Measurements from ENCODE around the gene COL27A1. TPM values are rescaled to one million over a fixed set of nuclear protein-coding genes. Genes with fewer than 3 reads are reported as not detected.

COL27A1 gene
- total RNA-seq, 1 donor from 2014 or later: 4.3 TPM

DNA sequence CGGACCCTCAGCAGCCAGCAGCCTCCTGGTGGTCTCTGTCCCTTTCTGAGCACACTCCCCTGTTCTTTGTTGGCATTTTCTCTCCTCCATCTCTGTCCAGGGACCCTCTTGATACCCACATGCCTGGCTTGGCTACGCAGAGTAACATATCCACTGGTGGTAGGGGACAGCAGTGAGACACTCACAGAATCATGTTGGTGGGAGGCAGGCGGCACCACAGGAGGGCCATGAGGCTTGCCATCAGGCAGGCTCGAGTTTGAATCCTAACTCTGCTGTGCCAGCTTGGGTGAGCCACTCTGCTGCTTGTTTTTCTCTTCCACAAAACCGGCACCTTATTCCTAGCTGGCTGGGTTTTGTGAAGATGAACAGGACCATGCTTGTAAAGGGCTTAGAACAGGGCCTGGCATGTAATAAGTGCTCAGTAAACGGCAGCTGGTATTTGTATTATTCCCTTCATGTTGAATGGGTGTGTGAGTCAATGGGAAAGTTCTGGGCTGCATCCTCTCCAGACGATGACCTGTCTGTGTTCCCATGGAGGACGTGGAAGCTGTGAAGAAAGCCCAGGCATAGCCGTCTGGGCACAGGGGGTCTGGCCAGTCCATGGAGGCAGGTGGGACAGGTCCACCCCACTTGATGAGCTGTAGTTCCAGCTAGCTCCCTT lies 2.3 kb downstream of the COL27A1 start:
- H4K20me1 ChIP-seq (ENCODE audit: low read depth): peaks cover 36% of the 10 kb centered on the region
- peaks cover 32% of the 10 kb centered on the region for H3K27me3 ChIP-seq
- H3K27ac Mint-ChIP-seq: peak overlapping the region; percentile 82
- peaks cover 40% of the 10 kb centered on the region for H3K4me1 ChIP-seq
- H3K9me3 ChIP-seq (ENCODE audit: low read depth): no peaks in the 10 kb centered on the region
- H3K36me3 ChIP-seq: no peaks in the 10 kb centered on the region
- peaks cover 30% of the 10 kb centered on the region for H3F3A ChIP-seq (ENCODE audit: low read depth)
- H3K27ac ChIP-seq: no peak overlapping the region
- peaks cover 4% of the 10 kb centered on the region for H3K36me3 Mint-ChIP-seq
- peaks cover 58% of the 10 kb centered on the region for H3K4me1 Mint-ChIP-seq
- peak overlapping the region; percentile 98 for H3K4me3 Mint-ChIP-seq
- H3K79me2 ChIP-seq (ENCODE audit: low read depth): peaks cover 7% of the 10 kb centered on the region
- H3K27me3 Mint-ChIP-seq (ENCODE audit: insufficient read depth, low read depth): peaks cover 26% of the 10 kb centered on the region
- no peak overlapping the region for H3K4me2 ChIP-seq
- H2AFZ ChIP-seq (replicated peaks): no peak overlapping the region
- no peak overlapping the region for H3K4me3 ChIP-seq
- no peak overlapping the region for H3K9ac ChIP-seq
- TF ChIP-seq EZH2 (IDR thresholded peaks at IDR 0.05) (no peak), EZH2phosphoT487 (IDR thresholded peaks at IDR 0.05) (no peak), CTCF (IDR thresholded peaks at IDR 0.05) (no peak)
- no peak for DNase-seq (ENCODE audit: low spot score)
- H3K9me3 Mint-ChIP-seq: no peaks in the 10 kb centered on the region

GRCh38 chr9:114158482-114159130 lies 3.3 kb downstream of the COL27A1 start:
- H3F3A ChIP-seq (ENCODE audit: low read depth): peaks cover 30% of the 10 kb centered on the region
- no peak overlapping the region for H3K9ac ChIP-seq
- DNase-seq (ENCODE audit: low spot score): peak; percentile 28
- peaks cover 36% of the 10 kb centered on the region for H4K20me1 ChIP-seq (ENCODE audit: low read depth)
- no peaks in the 10 kb centered on the region for H3K9me3 ChIP-seq (ENCODE audit: low read depth)
- TF ChIP-seq EZH2phosphoT487 (IDR thresholded peaks at IDR 0.05) (no peak), CTCF (IDR thresholded peaks at IDR 0.05) (no peak), EZH2 (IDR thresholded peaks at IDR 0.05) (no peak)
- H3K27ac Mint-ChIP-seq: no peak overlapping the region
- peaks cover 60% of the 10 kb centered on the region for H3K4me1 Mint-ChIP-seq
- peaks cover 22% of the 10 kb centered on the region for H3K27me3 ChIP-seq
- H2AFZ ChIP-seq (replicated peaks): no peak overlapping the region
- no peaks in the 10 kb centered on the region for H3K9me3 Mint-ChIP-seq
- peaks cover 23% of the 10 kb centered on the region for H3K27me3 Mint-ChIP-seq (ENCODE audit: insufficient read depth, low read depth)
- H3K27ac ChIP-seq: no peak overlapping the region
- peak overlapping the region; percentile 26 for H3K4me2 ChIP-seq
- no peak overlapping the region for H3K4me3 ChIP-seq
- peaks cover 46% of the 10 kb centered on the region for H3K4me1 ChIP-seq
- peaks cover 4% of the 10 kb centered on the region for H3K36me3 Mint-ChIP-seq
- H3K4me3 Mint-ChIP-seq: peak overlapping the region; percentile 98
- no peaks in the 10 kb centered on the region for H3K36me3 ChIP-seq
- H3K79me2 ChIP-seq (ENCODE audit: low read depth): peaks cover 7% of the 10 kb centered on the region

DNA sequence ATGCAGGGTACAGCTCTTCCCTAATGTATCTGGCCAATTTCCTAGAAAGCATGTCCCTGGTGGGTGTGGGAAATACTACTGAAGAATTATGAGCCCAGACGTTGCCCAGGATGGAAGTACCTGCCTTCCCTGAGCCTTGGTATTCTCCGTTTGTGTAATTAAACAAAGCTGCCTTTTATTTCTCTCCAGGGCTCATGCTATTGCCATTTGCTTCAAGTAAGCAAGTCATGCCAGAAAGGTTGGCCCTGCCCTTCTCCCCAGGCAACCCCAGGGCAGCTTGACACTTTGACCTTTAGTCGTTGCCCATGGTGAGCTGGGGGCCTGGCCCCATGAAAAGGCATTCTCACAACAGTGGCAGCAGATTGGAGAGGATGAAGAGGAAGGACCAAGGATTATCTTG lies 4.4 kb downstream of the COL27A1 start:
- Histone ChIP-seq H3K27ac (no peak overlapping the region), H3K9me3 (ENCODE audit: low read depth) (no peaks in the 10 kb centered on the region), H3K79me2 (ENCODE audit: low read depth) (peaks cover 7% of the 10 kb centered on the region), H4K20me1 (ENCODE audit: low read depth) (peaks cover 36% of the 10 kb centered on the region), H3K4me1 (peaks cover 44% of the 10 kb centered on the region), H3K4me3 (no peak overlapping the region), H3K4me2 (peak overlapping the region; percentile 50), H3K36me3 (no peaks in the 10 kb centered on the region), H3K9ac (no peak overlapping the region), H3K27me3 (peaks cover 11% of the 10 kb centered on the region), H3F3A (ENCODE audit: low read depth) (peaks cover 30% of the 10 kb centered on the region), H2AFZ (replicated peaks) (no peak overlapping the region)
- peaks cover 59% of the 10 kb centered on the region for H3K4me1 Mint-ChIP-seq
- peak; percentile 39 for DNase-seq (ENCODE audit: low spot score)
- H3K4me3 Mint-ChIP-seq: peak overlapping the region; percentile 74
- H3K36me3 Mint-ChIP-seq: peaks cover 4% of the 10 kb centered on the region
- no peaks in the 10 kb centered on the region for H3K9me3 Mint-ChIP-seq
- TF ChIP-seq EZH2phosphoT487 (IDR thresholded peaks at IDR 0.05): no peak
- no peak for TF ChIP-seq CTCF (IDR thresholded peaks at IDR 0.05)
- TF ChIP-seq EZH2 (IDR thresholded peaks at IDR 0.05): no peak
- H3K27me3 Mint-ChIP-seq (ENCODE audit: insufficient read depth, low read depth): peaks cover 20% of the 10 kb centered on the region
- H3K27ac Mint-ChIP-seq: no peak overlapping the region
